Stimulated activated CD8-positive, alpha-beta memory T cell treated with anti-CD3 and anti-CD28 coated beads, Interleukin-15, amount 100 ng/mL, for 4 hours (primary cell): ENCODE results near the gene CDHR2.
"Not testable (repeated sequence)": the region's sequence is repeated elsewhere in the genome, so short reads cannot be mapped to it uniquely, and the experiment has no call there.

Experiments
- DNase-seq, 2 donors: peaks; one replicate each; pipeline ENCODE4 v3.0.0-alpha.2; 2020; ENCODE audit warnings: low read depth in 2 of 2

The CDHR2 gene

DNA sequence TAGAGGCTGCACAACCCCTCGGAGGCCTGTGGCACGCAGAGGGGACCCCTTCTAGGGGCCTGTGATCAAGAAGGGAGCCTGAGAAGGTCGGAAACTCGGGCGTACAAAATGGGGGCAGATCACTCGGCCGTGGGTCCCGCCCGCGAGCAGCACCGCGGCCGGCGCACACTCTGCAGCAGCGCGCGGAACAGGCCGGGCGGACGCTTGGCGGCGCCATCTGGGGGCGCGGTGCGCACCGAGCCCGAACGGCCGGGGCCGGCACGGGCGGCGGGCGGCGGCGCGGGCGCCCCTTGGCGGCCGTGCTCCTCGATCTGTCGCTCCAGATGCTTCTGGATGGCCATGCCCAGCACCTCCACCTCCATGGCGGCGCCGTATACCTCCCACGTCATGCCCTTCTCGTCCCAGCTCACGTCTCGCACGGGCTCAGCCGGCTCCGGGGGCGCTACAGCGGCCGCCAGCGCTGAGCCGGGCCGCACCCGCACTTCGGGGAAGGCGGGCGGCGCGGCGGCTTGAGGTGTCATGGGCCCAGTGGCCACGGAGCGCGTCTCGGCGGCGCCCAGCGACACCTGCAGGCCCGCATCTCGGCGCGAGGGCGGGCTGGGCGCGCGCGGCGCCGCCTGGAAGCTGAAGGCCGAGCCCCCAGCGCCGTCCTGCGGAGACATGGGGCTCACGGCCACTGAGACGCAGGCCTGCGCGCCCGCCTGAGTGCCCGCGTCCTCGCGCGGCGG, 47.7 kb downstream of the CDHR2 start:
- peak; percentile 39 to 59 for DNase-seq

DNA sequence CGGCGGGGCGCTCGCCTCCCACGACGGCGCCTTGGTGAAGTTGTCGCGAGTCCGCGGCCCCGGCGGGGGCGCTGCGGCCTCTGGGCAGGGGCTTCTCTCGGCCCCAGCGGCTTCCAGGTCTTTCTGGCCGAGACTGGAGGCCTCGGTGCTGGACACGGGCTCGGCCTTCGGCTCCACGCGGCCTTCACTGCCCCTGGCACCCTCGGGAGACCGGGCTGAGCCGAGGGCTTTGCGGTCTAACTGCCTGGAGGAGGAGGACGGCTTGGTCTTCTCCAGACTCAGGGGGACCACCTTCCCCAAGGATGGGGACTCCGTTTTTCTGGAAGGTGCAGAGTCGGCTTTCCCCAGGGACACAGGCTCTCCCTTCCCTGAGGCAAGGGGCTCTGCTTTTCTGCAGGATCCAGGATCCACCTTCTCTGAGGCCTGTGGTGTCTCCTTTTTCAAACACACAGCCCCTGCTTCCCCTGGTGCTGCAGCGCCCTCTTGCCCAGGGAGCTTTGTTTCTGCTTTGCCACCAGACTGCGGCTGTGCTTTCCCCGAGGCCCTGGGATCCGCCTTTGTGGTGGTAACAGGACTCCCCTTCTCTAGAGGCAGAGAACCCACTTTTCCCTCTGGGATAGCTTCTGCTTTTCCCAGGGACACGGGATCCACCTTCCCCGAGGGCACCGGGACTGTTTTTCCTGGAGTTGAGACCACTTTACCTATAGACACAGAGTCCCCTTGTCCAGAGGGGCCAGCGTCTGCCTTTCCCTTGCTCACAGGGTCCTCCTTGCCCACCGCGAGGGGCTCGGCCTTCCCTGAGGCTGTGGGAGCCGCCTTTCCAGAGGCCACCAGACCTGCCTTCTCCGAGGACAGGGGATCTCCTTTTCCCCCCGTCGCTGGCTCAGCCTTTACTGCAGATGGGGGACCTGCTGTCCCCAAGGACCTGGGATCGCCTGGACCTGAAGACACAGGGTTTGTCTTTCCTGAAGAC, 48.6 kb downstream of the CDHR2 start:
- no peak for DNase-seq

DNA sequence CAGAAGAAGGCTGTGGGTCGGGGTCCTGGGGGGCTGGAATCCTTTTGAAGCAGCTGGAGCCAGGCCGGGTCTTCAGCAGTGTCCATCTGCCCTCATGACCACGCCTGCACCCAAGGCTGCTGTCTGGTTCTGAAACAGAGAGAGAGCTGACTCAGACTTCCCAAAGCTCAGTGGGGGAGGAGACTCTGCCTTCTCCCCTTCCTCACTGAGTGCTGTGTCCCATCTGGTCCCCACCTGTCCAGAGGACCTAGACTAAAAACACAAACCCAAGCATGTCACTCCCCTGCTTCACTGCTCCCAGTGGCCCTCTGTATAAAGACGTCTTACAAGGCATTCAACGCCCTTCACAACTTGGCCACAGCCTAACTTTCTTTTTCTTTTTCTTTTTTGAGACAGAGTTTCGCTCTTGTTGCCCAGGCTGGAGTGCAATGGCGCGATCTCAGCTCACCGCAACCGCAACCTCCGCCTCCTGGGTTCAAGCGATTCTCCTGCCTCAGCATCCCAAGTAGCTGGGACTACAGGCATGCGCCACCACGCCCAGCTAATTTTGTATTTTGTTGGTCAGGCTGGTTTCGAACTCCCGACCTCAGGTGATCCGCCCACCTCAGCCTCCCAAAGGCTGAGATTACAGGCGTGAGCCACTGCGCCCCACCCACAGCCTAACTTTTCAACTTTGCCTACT, 50.7 kb downstream of the CDHR2 start:
- not testable (repeated sequence) for DNase-seq

DNA sequence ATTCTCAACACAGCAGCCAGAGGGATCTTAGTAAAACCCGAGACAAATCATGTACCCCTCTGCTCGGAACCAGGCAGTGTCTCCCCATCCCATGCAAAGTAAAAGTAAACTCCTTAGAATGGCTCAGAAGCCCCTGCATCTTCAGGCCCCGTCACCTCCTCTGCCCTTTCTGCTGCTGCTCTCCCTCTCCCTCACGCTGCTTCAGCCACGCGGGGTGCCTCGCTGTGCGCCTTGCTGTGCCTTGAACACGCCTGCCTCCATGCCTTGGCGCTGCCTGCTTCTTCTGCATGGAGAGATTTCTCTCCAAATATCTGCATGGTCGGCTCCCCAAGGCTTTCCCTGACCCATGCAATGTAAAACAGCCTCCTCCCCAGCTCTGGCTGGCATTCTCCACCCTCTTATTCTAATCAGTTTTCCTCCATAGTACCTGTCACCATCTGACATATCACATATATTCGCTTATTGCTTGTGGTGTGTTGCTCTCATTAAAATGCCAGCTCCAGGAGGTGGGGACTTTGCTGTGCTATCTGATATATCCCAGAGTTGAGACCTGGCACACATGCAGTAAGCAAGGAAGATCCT, 52.9 kb downstream of the CDHR2 start:
- DNase-seq: no peak

DNA sequence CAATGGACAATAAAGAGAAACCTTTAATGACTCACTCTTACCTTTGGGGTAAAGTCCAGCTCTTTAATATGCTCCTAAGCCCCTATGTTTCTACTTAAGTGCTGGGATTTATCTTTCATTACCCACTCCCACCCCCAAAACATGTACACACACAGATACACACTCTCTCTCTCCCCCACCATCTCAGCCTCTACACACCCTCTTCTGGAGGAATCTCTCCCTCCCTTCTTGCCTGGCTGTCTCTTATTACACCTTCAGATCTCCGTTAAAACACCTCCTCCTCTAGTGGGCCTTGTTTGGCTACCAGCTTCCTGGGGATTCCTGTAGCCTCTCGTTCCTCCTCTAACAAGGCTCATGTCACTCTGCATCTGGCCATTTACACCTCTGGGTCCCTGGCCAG, 53.9 kb downstream of the CDHR2 start:
- DNase-seq: no peak

DNA sequence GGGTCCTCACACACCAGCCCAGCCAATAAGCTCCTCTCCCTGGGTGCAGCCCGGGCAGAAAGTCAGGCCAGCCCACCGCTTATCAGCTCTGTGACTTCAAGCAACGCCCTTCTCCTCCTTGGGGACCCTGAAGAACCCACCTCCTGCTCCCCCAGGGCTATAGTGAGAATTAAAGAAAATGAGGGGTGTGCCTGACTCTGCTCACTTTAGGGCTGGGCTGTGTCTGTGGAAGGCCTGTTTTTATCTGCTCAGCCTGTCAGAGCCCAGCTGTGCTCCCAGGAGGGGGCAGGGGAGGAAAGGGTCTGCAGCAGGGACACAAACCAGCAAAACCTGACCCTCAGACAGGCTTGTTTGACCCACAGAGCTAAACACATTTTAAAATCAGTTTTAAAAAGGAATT, 56.9 kb downstream of the CDHR2 start:
- no peak for DNase-seq

DNA sequence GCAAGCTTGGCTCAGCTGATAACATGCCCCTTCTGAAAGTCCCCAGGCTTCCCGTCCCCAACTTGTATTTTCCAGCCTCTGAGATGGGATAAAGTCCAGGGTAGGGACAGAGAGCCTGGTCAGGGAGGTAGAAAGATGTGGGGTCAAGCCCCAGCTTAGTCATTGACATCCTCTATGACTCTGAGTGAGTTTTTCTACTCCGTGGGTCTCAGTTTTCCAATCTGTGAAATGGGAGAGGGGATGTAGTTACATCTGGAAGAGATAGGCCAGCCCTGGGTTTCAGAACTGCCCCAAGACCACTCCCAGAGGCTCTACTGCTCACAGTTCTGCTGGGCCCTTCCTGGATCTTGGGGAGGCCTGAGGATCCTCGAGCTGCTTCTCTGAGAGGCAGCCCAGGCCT, 57.7 kb downstream of the CDHR2 start:
- DNase-seq: no peak

DNA sequence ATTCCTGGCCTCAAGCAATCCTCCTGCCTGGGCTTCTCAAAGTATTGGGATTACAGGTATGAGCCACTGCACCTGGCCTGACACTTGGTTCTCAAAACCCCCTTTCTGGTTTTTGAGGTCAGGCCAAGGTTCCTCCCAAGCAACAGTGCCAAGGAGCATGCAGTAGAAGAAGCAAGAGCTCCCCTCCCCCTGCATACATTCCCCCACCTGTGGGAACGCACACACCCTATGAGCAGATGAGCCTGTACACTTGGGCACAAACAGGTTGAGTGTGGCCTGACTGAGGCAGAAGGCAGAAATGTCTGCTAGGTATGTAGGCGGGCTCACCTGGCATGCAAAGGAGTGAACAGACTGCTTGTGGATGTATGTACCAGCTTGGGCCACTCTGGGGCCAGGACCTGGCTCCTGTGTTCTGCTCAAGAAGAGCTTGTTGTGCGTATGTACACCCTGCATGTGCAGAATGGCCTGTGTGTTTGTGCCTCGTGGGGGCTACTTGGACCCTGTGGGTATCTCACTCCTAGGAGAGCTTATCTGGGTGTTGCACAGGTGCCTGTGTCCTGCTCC, 59.1 kb downstream of the CDHR2 start:
- no peak for DNase-seq

DNA sequence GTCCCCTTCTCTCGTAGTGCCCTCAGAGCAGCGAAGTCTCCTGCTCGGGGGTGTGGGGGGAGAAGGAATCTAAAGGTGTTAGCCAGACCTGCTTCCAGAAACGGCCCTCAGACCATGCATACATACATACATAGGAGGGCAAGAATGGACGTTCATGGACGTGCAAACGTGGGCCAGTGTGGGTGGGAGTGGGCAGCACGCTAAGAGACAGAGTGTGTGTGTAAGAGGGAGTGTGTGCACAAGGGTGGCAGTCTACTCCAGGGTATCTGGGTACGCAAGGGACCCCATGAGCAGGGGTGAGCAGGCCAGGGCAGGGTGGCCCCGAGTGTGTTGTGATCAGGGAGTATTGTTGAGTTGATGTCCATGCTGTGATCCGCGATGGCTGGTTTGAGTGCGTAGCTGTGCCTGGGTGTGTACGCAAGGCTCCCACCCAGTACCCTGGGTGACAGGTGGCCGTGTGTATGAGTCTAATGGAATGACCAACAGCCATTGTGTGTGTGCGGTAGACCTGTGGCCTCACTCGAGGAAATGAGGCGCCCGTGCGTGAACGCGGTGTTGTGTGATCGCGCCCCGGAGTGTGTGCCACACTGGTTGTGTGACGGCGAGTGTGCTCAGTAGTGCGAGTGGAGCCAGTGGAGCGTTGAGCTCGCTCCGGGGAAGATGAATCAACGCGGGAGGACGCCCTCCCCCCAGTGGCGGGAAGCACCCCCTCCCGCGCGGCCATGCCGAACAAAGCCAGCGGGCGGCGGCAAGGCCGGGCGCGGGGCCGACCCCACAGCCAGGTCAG, 60.0 kb downstream of the CDHR2 start:
- no peak for DNase-seq

DNA sequence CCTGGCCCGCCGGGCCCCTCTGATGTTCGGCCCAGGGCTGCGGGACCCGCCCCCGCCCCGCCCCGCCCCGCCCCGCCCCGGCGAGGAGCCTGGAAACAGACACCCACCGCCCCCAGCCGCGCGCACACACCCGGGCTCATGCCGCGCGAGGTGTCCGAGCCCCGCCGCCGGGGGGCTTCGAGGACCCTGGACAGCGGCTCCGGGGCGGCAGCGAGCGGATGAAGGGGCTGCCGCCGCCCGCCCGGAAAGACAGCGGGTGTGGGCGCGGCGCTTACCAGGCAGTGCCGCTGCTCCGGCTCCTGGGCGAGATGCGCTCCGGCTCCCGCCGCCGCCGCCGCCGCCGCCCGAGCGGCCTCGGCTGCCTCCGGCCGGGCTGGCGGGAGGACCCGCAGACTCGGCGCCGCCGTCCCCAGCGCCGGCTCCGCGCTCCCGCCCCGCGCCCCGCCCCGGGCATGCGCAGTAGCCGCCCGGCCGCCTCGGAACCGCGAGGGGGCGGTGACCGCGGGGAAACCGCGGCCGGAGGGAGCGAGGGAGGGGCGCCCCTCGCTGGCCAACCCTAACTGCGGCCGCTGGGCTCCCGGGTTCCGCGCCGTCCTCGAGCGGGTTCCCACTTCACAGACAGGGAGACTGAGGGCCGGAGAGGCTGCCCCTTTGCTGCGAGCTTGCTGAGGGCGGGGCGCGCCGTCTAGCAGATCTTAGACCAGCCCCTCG, 60.7 kb downstream of the CDHR2 start, which contains the start of gene GPRIN1:
Gene GPRIN1 (minus strand): TSS at position 433 of the 711 bp plus-strand sequence. CDS start 10,322 bp downstream, outside the sequence.
- DNase-seq: peak in 1 of 2 donors; percentile 39

DNA sequence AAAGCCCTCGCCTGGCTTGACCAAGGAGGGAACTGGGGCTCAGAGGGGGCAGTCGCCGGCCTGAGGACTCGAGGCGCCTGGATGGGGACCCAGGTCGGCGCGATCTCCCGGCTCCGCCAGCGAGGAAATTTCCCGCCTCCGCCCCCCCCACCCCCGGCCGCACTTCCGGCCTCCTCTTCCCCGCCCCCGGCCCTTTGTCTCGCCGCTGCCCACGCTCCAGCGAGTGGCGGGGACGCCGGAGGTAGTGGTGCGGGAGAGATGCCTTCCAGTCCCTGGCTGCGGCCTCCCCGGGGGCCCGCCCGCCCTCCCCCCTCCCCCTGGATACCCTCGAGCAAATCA, 61.3 kb downstream of the CDHR2 start:
- no peak for DNase-seq

DNA sequence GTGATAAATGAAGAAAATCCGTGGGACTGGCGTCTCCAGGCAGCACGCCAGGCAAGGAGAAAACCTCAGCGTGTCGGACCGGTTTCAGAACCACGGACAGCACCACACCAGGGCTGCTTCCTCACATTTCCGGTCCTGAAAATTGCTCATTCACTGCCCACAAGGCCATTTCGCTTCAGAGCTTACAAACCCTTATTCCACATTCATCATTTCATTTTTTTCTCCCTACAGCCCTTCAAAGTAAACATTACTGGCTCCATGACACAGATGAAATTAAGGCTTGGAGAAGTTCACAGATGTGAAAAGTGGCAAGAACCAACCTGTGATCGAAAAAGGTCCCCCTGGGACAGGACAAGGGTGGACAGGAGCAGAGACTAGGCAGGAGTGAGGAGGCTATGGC, 62.3 kb downstream of the CDHR2 start:
- DNase-seq: no peak

DNA sequence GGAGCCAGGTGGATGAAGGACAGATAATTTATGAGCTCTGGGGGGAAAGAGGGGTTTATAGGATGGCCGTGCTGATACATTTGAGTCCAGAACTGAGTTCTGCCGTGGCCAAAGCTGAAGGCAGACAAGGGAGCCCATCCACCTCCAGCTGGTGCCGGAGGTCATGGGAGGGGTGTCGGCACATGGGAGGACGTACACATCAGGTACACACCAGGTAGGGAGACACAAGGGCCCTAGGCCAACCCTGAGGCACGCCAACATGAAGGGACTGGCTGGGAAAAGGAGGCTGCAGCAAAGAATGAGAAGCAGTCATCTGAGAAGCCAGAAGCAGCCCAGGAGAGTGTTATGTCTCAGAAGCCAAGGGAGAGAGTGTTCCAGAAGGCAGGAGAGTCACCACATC, 62.9 kb downstream of the CDHR2 start:
- no peak for DNase-seq

DNA sequence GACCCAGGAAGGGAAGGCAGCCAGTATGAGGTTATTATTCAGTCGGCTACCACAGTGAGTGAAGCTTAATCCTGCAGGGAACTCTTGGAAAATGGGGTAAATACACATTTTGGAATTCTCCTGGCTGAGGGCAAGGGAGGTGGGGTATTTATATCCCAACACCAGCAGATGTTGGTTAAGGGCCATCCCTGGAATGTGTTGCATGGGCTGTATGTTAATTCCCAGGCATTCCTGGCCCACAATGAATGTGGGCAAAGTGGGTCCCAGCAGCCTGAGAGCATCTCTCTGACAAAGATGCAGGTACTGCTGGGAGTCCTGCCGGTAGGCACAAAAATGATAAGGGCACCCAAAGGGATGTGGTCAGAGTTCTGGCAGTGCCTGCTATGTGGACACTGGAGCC, 63.7 kb downstream of the CDHR2 start:
- DNase-seq: no peak

DNA sequence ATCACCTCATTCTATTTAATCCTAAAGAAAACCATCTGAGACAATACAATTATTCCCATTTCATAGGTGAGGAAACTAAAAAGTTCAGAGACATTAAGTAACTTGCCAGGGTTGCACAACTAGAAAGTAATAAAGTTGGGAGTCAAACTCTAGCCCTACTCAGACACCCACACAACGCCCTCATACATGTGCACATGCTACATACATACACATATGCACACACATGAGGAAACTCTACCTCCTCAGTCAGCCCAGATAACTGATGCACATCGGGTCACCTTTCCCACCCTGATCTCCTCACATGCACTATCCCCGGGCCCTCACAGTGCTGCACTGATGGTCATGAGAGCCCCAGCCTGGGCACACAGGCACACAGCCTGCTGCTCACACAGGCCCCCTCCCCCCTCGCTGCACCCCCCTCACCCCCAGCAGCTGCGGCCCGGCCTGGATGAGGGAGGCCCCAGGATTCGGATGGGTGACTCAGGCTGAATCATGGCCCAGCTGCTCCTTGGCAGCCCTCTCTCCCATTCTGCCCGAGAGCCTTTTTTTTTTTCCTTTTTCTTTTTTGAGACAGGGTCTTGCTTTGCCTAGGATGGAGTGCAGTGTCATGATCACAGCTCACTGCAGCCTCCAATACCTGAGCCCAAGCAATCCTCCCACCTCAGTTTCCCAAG, 65.8 kb downstream of the CDHR2 start:
- DNase-seq: no peak

DNA sequence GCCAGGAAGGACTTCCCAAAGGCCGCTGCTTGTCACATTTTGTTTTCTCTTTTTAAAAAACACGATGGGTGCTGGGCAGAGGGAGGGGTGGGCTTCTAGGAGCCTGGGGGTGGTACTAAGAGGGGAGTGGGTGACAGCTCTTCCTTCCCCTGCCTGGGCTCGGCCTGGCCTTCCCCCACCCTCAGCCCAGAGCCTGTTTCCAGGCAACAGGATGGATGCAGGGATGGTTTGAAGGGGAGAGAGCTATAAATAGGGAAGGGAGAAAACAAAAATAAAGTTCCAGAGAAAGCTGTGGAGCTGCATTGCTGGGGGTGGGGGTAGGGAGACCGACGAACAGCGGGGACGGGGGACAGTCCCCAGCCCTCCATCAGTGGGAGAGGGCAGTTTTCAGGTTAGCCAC, 67.4 kb downstream of the CDHR2 start:
- DNase-seq: no peak

DNA sequence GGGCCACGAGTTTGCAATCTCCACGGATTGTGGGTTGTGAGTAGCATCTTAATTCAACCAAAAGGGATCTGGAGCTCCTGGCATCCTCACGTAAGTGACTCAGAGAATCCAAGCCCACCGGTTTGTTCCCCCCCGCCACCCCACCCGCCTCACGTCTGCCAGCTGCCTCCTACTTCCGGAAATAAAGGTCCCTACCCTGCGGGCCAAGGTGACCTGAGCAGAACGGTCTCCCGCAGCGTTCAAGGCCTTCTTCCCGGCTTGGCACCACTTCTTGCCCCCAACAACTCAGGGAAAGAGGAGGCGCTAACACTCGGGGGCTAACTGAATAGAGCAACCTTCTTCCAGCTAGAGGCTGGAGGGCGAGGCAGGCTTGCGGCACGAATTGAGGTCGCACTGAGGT, 69.6 kb downstream of the CDHR2 start:
- DNase-seq: no peak

DNA sequence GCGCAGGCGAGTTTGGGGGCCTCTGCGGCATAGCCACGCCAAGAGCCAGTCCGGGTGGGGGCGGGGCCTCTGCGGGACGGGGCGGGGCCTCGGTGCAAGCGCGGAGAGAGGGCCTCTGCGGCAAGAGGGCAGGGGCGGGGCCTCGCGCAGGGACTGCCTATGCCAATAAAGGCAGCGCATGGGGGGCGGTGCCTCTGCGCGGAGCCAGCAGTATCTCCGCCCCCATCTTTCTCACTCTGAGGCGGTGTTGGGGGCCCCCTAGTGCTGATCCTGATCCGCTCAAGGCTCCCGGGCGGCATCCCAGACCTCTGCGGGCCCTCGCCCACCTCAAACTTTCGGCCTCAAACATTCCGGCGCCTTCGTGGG, 70.0 kb downstream of the CDHR2 start:
- DNase-seq: peak; percentile 60 to 71

DNA sequence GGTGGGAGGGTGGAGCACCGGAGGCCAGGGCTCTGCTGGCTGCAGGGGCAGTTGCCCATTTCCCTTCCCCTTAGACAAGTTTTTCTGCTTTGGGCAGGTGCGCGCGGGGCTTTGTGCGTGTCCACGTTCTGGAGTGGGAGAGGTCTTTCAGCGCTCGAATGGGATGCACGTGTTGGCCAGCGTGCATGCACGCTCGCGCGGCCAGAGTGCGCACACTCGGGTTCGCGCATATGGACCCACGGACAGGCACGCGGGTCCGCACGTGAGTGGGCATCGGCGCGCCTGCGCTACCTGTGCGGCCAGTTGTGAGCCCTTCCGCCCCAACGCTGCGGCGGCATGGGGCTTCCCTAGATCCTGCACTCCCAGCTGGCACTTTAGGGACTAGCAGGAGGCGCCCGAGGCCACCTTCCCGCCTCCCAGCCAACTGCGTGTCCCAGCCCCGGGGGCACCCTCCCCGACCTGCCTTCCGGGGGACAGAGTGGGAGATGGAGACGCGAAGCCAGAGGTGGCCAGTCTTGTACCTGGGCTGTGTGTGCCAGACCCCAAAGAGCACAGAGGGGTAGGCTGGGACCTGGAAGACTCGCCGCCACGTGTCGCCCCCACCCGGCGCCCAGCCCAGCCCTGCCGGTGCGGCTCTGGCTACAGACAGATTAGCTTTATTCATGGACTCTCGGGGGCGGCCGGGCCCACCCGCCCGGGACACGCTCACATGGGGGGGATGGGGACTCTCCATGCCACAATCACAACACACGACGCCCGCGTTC, 70.6 kb downstream of the CDHR2 start:
- no peak for DNase-seq
